Activated CD8-positive, alpha-beta memory T cell treated with anti-CD3 and anti-CD28 coated beads, Interleukin-2, amount 50 U/mL, for 1 hour (primary cell): ENCODE results near the gene GPR15.

Source experiments
- DNase-seq: peaks from one replicate; pipeline ENCODE4 v3.0.0-alpha.2; 2020; ENCODE audit errors: extremely low read depth

GPR15 gene

GRCh38 chr3:98530676-98531075, 1.1 kb upstream of the GPR15 start:
- DNase-seq = no peak

GRCh38 chr3:98532275-98532637, 478 bp downstream of the GPR15 start:
- DNase-seq = no peak

GRCh38 chr3:98532709-98533571, 1.2 kb downstream of the GPR15 start:
- DNase-seq = no peak

- no peak for DNase-seq
Measured at GRCh38 chr3:98534168-98534567, 2.4 kb downstream of the GPR15 start.

GRCh38 chr3:98534734-98535133, 3.0 kb downstream of the GPR15 start:
- no peak for DNase-seq

- no peak for DNase-seq
Measured at GRCh38 chr3:98536456-98537017, 4.8 kb downstream of the GPR15 start.

- no peak for DNase-seq
Measured at GRCh38 chr3:98540346-98540745, 8.6 kb downstream of the GPR15 start.

- no peak for DNase-seq
Measured at GRCh38 chr3:98541695-98542094, 9.9 kb downstream of the GPR15 start.

- no peak for DNase-seq
Measured at GRCh38 chr3:98542623-98543022, 10.8 kb downstream of the GPR15 start.

GRCh38 chr3:98545940-98546339, 14.2 kb downstream of the GPR15 start:
- DNase-seq = no peak

- DNase-seq = no peak
Measured at GRCh38 chr3:98548544-98548943, 16.8 kb downstream of the GPR15 start.

- DNase-seq = no peak
Measured at GRCh38 chr3:98550833-98551232, 19.1 kb downstream of the GPR15 start.

GRCh38 chr3:98551236-98551635, 19.5 kb downstream of the GPR15 start:
- no peak for DNase-seq

- no peak for DNase-seq
Measured at GRCh38 chr3:98551754-98552153, 20.0 kb downstream of the GPR15 start.

GRCh38 chr3:98552232-98553020, 20.6 kb downstream of the GPR15 start:
- no peak for DNase-seq

- no peak for DNase-seq
Measured at GRCh38 chr3:98553021-98553563, 21.3 kb downstream of the GPR15 start.

GRCh38 chr3:98553753-98554152, 22.0 kb downstream of the GPR15 start:
- no peak for DNase-seq

GRCh38 chr3:98554580-98554979, 22.8 kb downstream of the GPR15 start:
- DNase-seq = no peak

- DNase-seq = no peak
Measured at GRCh38 chr3:98555025-98555379, 23.2 kb downstream of the GPR15 start.

GRCh38 chr3:98556164-98557130, 24.7 kb downstream of the GPR15 start:
- DNase-seq = no peak

- no peak for DNase-seq
Measured at GRCh38 chr3:98557324-98558010, 25.7 kb downstream of the GPR15 start.
